Neural crest cell (in vitro differentiated cells): ENCODE results near the gene HAVCR1. TPM values are rescaled to one million over a fixed set of nuclear protein-coding genes. Genes with fewer than 3 reads are reported as not detected.
A peak's percentile ranks its signal among the peaks of the same experiment; 100 is the strongest.

Source experiments
- DNase-seq: peaks from one replicate; pipeline ENCODE4 v3.0.0; 2021; ENCODE audit warnings: low read depth, mixed read lengths, low spot score
- H3K27ac Mint-ChIP-seq: one replicate; pipeline ENCODE4 v1.8.0; 2021; ENCODE audit warnings: mild to moderate bottlenecking, mixed read lengths; ENCODE audit not compliant: unreplicated experiment
- H3K27me3 Mint-ChIP-seq: 2 replicates; pipeline ENCODE4 v1.8.0; 2021; ENCODE audit warnings: low read depth, mild to moderate bottlenecking, mixed read lengths
- H3K36me3 Mint-ChIP-seq: 2 replicates; pipeline ENCODE4 v1.8.0; 2021; ENCODE audit warnings: low read depth, mild to moderate bottlenecking, mixed read lengths
- H3K4me1 Mint-ChIP-seq: 2 replicates; pipeline ENCODE4 v1.8.0; 2021; ENCODE audit warnings: mixed read lengths
- H3K4me3 Mint-ChIP-seq: one replicate; pipeline ENCODE4 v1.8.0; 2021; ENCODE audit warnings: mild to moderate bottlenecking, mixed read lengths
- H3K9me3 Mint-ChIP-seq: 2 replicates; pipeline ENCODE4 v1.8.0; 2021; ENCODE audit warnings: mixed read lengths
- total RNA-seq: library from RNA; stranded (reverse); gene quantifications from 2 replicates; pipeline ENCODE4 v1.2.1, GENCODE V29; 2021
- TF ChIP-seq, protein P1 (sequence below): fragments of 200-600 bp; sonication (generic); conservative IDR thresholded peaks from 2 replicates; pipeline ENCODE4 v1.5.0; 2021; ENCODE audit warnings: antibody characterized with exemption, mild to moderate bottlenecking

Gene HAVCR1
- total RNA-seq, 1 donor from 2014 or later = not detected

DNA sequence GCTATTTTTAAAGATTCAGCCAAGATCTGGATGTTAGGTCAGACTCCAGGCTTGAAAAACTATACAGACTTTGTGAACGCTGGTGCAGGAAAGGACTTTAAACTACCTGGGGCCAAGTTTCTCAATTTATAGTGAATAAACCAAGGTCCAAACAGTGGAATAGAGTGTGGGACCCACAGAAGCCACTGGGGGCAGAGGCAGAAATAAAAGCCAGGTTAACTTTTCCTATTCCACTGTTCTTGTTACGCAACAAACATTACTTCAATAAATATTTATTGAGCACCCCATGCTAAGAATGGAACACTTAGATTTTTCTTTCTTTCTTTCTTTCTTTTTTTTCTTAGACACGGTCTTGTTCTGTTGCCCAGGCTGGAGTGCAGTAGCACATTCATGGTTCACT is 11.0 kb upstream of the HAVCR1 start:
- H3K27me3 Mint-ChIP-seq = no peaks in the 10 kb centered on the region
- DNase-seq = no peak

GRCh38 chr5:157068785-157069184 is 9.9 kb upstream of the HAVCR1 start:
- TF ChIP-seq, protein P1, sequence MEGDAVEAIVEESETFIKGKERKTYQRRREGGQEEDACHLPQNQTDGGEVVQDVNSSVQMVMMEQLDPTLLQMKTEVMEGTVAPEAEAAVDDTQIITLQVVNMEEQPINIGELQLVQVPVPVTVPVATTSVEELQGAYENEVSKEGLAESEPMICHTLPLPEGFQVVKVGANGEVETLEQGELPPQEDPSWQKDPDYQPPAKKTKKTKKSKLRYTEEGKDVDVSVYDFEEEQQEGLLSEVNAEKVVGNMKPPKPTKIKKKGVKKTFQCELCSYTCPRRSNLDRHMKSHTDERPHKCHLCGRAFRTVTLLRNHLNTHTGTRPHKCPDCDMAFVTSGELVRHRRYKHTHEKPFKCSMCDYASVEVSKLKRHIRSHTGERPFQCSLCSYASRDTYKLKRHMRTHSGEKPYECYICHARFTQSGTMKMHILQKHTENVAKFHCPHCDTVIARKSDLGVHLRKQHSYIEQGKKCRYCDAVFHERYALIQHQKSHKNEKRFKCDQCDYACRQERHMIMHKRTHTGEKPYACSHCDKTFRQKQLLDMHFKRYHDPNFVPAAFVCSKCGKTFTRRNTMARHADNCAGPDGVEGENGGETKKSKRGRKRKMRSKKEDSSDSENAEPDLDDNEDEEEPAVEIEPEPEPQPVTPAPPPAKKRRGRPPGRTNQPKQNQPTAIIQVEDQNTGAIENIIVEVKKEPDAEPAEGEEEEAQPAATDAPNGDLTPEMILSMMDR = no peak
- H3K9me3 Mint-ChIP-seq = no peaks in the 10 kb centered on the region
- DNase-seq = no peak
- H3K4me1 Mint-ChIP-seq = peaks cover 2% of the 10 kb centered on the region
- H3K36me3 Mint-ChIP-seq = no peaks in the 10 kb centered on the region
- no peak overlapping the region for H3K27ac Mint-ChIP-seq
- H3K27me3 Mint-ChIP-seq = no peaks in the 10 kb centered on the region
- no peak overlapping the region for H3K4me3 Mint-ChIP-seq

More for the DNA sequence above, 11.0 kb upstream of the HAVCR1 start:
- no peaks in the 10 kb centered on the region for H3K36me3 Mint-ChIP-seq
- H3K4me1 Mint-ChIP-seq = no peaks in the 10 kb centered on the region
- H3K4me3 Mint-ChIP-seq = no peak overlapping the region
- H3K9me3 Mint-ChIP-seq = no peaks in the 10 kb centered on the region
- no peak overlapping the region for H3K27ac Mint-ChIP-seq
- TF ChIP-seq, protein P1 = peak; percentile 27

- Mint-ChIP-seq H3K36me3 (no peaks in the 10 kb centered on the region), H3K9me3 (no peaks in the 10 kb centered on the region), H3K4me1 (peaks cover 5% of the 10 kb centered on the region), H3K27ac (no peak overlapping the region), H3K4me3 (no peak overlapping the region), H3K27me3 (no peaks in the 10 kb centered on the region)
- TF ChIP-seq, protein P1 = no peak
- DNase-seq = no peak
These were observed 9.4 kb upstream of the HAVCR1 start for GRCh38 chr5:157068339-157068738.

- H3K4me3 Mint-ChIP-seq = no peak overlapping the region
- no peak overlapping the region for H3K27ac Mint-ChIP-seq
- H3K36me3 Mint-ChIP-seq = no peaks in the 10 kb centered on the region
- no peak for DNase-seq
- TF ChIP-seq, protein P1 = no peak
- no peaks in the 10 kb centered on the region for H3K9me3 Mint-ChIP-seq
- peaks cover 5% of the 10 kb centered on the region for H3K4me1 Mint-ChIP-seq
- H3K27me3 Mint-ChIP-seq = no peaks in the 10 kb centered on the region
These were observed 8.1 kb upstream of the HAVCR1 start for GRCh38 chr5:157067005-157067404.

- Mint-ChIP-seq H3K9me3 (no peaks in the 10 kb centered on the region), H3K4me3 (no peak overlapping the region), H3K4me1 (peaks cover 5% of the 10 kb centered on the region), H3K27ac (no peak overlapping the region), H3K36me3 (no peaks in the 10 kb centered on the region), H3K27me3 (no peaks in the 10 kb centered on the region)
- DNase-seq = no peak
- TF ChIP-seq, protein P1 = no peak
These were observed 7.2 kb upstream of the HAVCR1 start for GRCh38 chr5:157066080-157066479.
